Epithelial cell of umbilical artery (primary cell): Measurements from ENCODE around the gene KRTAP12-2. TPM values are rescaled to one million over a fixed set of nuclear protein-coding genes. Genes with fewer than 3 reads are reported as not detected.

Source experiments
- total RNA-seq: library from RNA; depleted of rRNA; stranded (reverse); fragments of >200 nt; gene quantifications from 2 replicates; pipeline ENCODE4 v1.2.3, GENCODE V29; 2014

KRTAP12-2 gene
- not detected in 2 replicates for total RNA-seq

DNA sequence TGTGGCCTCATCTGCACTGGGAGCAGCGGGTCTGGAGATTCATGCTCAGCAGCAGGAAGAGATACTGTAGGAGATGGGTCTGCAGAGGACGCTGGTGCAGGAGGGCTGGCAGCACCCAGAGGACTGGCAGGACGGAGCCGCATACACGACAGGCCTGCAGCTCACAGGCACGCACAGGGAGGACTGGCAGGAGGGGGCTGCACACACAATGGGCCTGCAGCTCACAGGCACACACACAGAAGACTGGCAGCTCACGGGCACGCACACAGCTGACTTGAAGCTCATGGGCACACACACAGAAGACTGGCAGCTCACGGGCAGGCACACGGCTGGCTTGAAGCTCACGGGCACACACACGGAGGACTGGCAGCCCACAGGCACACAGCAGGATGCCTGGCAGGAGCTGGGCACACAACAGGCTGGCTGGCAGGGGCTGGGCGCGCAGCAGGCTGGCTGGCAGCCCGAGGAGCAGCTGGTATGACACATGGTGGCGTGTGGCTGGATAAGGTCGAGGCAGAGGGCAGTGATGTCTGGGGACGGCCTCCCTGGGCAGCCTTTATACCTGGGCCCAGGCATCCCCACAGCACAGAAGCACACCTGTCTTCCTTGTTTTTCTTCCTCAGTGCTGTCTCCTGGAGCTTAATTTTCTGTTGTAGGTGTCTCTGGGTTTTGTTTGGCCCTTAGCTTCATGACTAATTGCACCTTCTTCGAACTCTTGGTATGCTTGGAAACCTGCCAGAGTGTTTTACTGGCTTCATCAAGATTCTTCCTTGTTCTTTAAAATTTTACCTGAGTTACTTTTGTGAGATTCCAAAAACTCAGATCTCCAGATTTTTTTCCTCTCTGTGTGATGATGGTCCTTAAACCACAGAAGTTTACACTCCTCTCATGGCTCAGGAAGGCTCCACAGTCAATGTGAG lies at the start of gene KRTAP12-2:
TSS of gene KRTAP12-2 (minus strand) at position 527 of the 920 bp plus-strand sequence. CDS start at position 486, 41 bp downstream.

GRCh38 chr21:44711327-44712202 lies 44.8 kb upstream of the KRTAP12-2 start, which contains the start of gene TSPEAR:
Gene TSPEAR, minus strand, starts transcription at chr21:44711572. Its CDS starts 58 bp downstream, at chr21:44711514.

GRCh38 chr21:44697172-44697810 lies 30.6 kb upstream of the KRTAP12-2 start, which contains the start of gene KRTAP10-12:
Gene KRTAP10-12, plus strand, starts transcription at chr21:44697172. Its CDS starts 30 bp downstream, at chr21:44697202.

GRCh38 chr21:44681861-44682579 lies 15.3 kb upstream of the KRTAP12-2 start, which contains the start of gene KRTAP12-1:
Gene KRTAP12-1, minus strand, starts transcription at chr21:44682163. Its CDS starts 40 bp downstream, at chr21:44682123.

DNA sequence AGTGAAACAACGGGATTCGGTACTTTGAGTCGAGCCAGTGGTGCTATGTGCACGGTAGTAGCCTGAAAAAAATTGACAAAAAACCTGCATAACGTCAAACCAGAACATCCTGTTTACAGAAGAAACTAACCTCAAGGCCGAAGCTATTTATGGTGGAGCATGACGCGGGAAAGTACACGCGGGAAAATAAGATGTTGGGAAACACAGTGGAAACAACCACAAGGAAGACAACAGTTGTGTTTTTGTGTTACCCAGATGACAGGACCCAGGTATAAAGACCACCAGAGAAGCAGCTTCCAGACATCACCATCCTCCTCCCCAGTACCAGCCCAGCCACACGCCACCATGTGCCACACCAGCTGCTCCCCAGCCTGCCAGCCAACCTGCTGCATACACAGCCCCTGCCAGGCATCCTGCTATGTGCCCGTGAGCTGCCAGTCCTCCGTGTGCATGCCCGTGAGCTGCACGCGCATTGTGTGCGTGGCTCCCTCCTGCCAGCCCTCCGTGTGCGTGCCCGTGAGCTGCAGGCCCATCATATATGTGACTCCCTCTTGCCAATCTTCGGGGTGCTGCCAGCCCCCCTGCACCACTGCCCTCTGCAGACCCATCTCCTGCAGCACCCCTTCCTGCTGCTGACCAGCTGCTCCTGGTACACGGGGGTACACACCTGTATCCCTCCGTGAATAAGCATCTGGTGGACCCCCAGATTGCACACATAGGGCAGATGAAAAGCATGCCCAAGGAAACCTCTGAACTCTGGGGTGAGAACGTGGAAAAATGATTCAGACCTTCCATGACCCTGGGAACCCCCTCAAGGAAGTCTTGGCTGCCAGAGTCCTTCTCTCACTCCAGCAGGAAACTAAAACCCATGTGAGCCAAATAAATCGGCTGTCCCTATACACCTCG lies 8.8 kb downstream of the KRTAP12-2 start, which contains the start of gene KRTAP12-3:
TSS of gene KRTAP12-3 (plus strand) at position 298 of the 906 bp plus-strand sequence. CDS start at position 346, 48 bp downstream.

GRCh38 chr21:44654576-44655175 lies 12.1 kb downstream of the KRTAP12-2 start, which contains the start of gene KRTAP12-4:
Gene KRTAP12-4, minus strand, starts transcription at chr21:44654659. Its CDS starts 45 bp downstream, at chr21:44654614.

GRCh38 chr21:44646366-44647221 lies 20.1 kb downstream of the KRTAP12-2 start, which contains the start of gene KRTAP10-11:
Gene KRTAP10-11, plus strand, starts transcription at chr21:44646414. Its CDS starts 45 bp downstream, at chr21:44646459.

DNA sequence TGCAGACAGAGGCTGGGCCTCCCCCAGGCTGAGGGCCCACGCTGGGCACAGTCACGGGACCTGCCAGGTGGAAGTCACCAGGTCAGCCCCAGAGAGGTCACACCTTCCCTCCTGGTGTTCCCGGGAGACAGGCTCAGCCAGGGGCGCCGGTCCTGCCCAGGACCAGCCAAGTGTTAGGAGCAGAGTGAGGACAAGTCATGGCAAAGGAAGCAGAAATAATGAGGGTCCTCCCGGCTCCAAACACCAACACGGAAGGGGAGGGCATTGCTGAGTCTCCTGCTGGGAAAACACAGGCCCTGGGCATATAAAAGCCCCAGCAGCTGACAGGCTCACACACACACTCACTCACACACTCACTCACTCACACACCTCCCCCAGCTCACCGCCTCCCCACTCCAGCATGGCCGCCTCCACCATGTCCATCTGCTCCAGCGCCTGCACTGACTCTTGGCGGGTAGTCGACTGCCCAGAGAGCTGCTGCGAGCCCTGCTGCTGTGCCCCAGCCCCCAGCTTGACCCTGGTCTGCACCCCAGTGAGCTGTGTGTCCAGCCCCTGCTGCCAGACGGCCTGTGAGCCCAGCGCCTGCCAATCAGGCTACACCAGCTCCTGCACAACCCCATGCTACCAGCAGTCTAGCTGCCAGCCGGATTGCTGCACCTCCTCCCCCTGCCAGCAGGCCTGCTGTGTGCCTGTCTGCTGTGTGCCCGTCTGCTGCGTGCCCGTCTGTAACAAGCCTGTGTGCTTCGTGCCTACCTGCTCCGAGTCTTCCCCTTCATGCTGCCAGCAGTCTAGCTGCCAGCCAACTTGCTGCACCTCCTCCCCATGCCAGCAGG lies 29.5 kb downstream of the KRTAP12-2 start, which contains the start of gene KRTAP10-10:
TSS of gene KRTAP10-10 (plus strand) at position 339 of the 833 bp plus-strand sequence. CDS start at position 401, 62 bp downstream.

GRCh38 chr21:44626673-44627143 lies 40.0 kb downstream of the KRTAP12-2 start, which contains the start of gene KRTAP10-9:
Gene KRTAP10-9, plus strand, starts transcription at chr21:44627093. Its CDS starts 79 bp downstream, at chr21:44627172.

Other genes starting within 250 kb of the KRTAP12-2 start
- gene LRRC3, start 211.4 kb downstream of the KRTAP12-2 start, total RNA-seq, result 0.61 and 1.9 TPM in 2 replicates
- not detected in 2 replicates for gene KRTAP10-1, start 126.7 kb downstream of the KRTAP12-2 start, total RNA-seq
- gene KRTAP10-2, start 115.4 kb downstream of the KRTAP12-2 start, total RNA-seq, result not detected in 2 replicates
- not detected in 2 replicates for gene KRTAP10-3, start 108.1 kb downstream of the KRTAP12-2 start, total RNA-seq
- not detected in 2 replicates for gene KRTAP10-4, start 93.2 kb downstream of the KRTAP12-2 start, total RNA-seq
- gene KRTAP10-5, start 86.3 kb downstream of the KRTAP12-2 start, total RNA-seq, result not detected in 2 replicates
- not detected in 2 replicates for gene KRTAP10-6, start 74.4 kb downstream of the KRTAP12-2 start, total RNA-seq
- gene KRTAP10-7, start 66.3 kb downstream of the KRTAP12-2 start, total RNA-seq, result not detected in 2 replicates
- not detected in 2 replicates for gene KRTAP10-8, start 54.8 kb downstream of the KRTAP12-2 start, total RNA-seq
- gene KRTAP10-9, start 39.8 kb downstream of the KRTAP12-2 start, total RNA-seq, result not detected in 2 replicates
- gene KRTAP10-10, start 29.6 kb downstream of the KRTAP12-2 start, total RNA-seq, result not detected in 2 replicates
- gene KRTAP10-11, start 20.5 kb downstream of the KRTAP12-2 start, total RNA-seq, result not detected in 2 replicates
- not detected in 2 replicates for gene KRTAP12-4, start 12.3 kb downstream of the KRTAP12-2 start, total RNA-seq
- not detected in 2 replicates for gene KRTAP12-3, start 9.0 kb downstream of the KRTAP12-2 start, total RNA-seq
- gene KRTAP12-1, start 15.2 kb upstream of the KRTAP12-2 start, total RNA-seq, result not detected in 2 replicates
- not detected in 2 replicates for gene KRTAP10-12, start 30.2 kb upstream of the KRTAP12-2 start, total RNA-seq
- not detected in 2 replicates for gene TSPEAR, start 44.6 kb upstream of the KRTAP12-2 start, total RNA-seq
- 75.4 and 101 TPM in 2 replicates for gene UBE2G2, start 134.9 kb upstream of the KRTAP12-2 start, total RNA-seq
- gene SUMO3, start 151.1 kb upstream of the KRTAP12-2 start, total RNA-seq, result 88.0 and 101 TPM in 2 replicates
- 300 and 391 TPM in 2 replicates for gene PTTG1IP, start 206.8 kb upstream of the KRTAP12-2 start, total RNA-seq